Body of pancreas (tissue), 4 donors: Measurements from ENCODE around the gene MYO15B. TPM values are rescaled to one million over a fixed set of nuclear protein-coding genes. Genes with fewer than 3 reads are reported as not detected.

Experiments used
- ATAC-seq: fragments of 150-250 bp; one replicate; pipeline ENCODE4 v1.9.1; 2016
- DNase-seq, 4 donors: peaks; one replicate each; pipeline ENCODE4 v3.0.0-alpha.2; 2019
- H3K27ac ChIP-seq, 4 donors: fragments of 200-600 bp; sonication (generic); 1 replicate in 3 of 4; 2 replicates in 1 of 4; pipeline versions ENCODE4 v1.5.1 to v1.6.1; 2016 to 2019; ENCODE audit warnings: mild to moderate bottlenecking in 1 of 4, mixed read lengths in 1 of 4, moderate library complexity in 1 of 4
- H3K27me3 ChIP-seq, 2 donors: fragments of 200-600 bp; sonication (generic); one replicate each; pipeline ENCODE4 v1.6.0; 2016; ENCODE audit warnings: mild to moderate bottlenecking in 1 of 2
- H3K36me3 ChIP-seq, 2 donors: fragments of 200-600 bp; sonication (generic); replicated peaks in 1 of 2; 2 replicates each; pipeline ENCODE4 v1.5.1; 2016; ENCODE audit warnings: low read depth in 2 of 2; ENCODE audit not compliant: insufficient read depth in 1 of 2
- H3K4me1 ChIP-seq: fragments of 200-600 bp; sonication (generic); one replicate; pipeline ENCODE4 v1.6.0; 2016
- H3K4me3 ChIP-seq, 2 donors: fragments of 200-600 bp; sonication (generic); 1 replicate in 1 of 2; 2 replicates in 1 of 2; pipeline ENCODE4 v1.5.1; 2016 to 2019
- H3K9me3 ChIP-seq, 3 donors: fragments of 200-600 bp; sonication (generic); 1 replicate in 2 of 3; 2 replicates in 1 of 3; pipeline ENCODE4 v1.5.1; 2016
- POLR2A ChIP-seq, 3 donors: fragments of 450-650 bp; IDR thresholded peaks; one replicate each; pipeline ENCODE4 v1.6.1; 2016; ENCODE audit warnings: antibody characterized with exemption in 3 of 3, mild to moderate bottlenecking in 2 of 3
- WGBS, 2 donors: methylation state at CpG; one replicate each; pipeline ENCODE4 v1.1.5; 2017; 5-methylcytosine and 5-hydroxymethylcytosine counted together
- intact Hi-C: fragments of 100-400 bp; cut with DNase I; formaldehyde crosslinking; loops from one replicate; pipeline ENCODE4 v1.15.1; 2023
- total RNA-seq, 2 donors: library from RNA; depleted of rRNA; stranded (reverse); fragments of >200 nt; gene quantifications; one replicate each; pipeline ENCODE4 v1.1.0, GENCODE V29; 2016
- TF ChIP-seq, protein P1 (sequence below), 7 experiments: fragments of 450-650 bp in 4 of 7; fragments of 200-600 bp in 3 of 7; sonication (generic) in 3 of 7; IDR thresholded peaks; one replicate each; pipeline ENCODE4 v1.5.1; 2016 to 2019; ENCODE audit warnings: antibody characterized with exemption in 7 of 7

Gene MYO15B
- total RNA-seq, 2 donors from 2014 or later: 61.2 to 183 TPM

DNA sequence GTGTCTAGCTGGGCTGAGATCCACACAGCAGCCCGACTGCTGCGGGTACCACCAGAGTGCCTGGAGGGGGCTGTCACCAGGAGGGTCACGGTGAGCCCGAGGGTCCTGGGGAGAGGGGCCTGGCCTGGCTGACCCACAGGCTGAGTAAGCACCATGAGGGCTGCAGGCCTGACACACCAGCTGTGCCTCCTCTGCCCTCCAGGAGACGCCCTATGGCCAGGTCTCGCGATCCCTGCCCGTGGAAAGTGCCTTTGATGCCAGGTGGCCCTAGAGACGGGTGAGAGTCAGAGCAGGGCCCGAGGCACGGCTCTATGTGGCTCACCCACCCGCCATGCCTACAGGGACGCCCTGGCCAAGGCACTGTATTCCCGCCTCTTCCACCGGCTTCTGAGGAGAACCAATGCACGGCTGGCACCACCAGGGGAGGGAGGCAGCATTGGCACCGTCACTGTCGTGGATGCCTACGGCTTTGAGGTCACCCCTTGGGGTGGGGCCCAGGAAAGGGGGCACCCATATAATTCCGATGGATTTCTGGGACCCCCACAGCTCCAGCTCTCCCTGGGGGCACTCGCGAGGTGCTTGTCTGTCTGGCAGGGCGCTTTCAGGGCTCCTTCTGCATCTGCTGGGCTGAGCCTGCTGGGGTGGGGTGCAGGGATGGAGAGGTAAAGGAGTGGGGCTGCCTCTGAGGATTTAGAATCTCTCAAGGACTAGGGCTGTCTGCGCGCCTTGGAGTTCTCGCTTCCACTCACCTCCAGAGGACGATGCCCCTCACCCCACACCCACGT, 7.1 kb downstream of the MYO15B start:
- ATAC-seq (no peak), DNase-seq (no peak)
- Histone ChIP-seq H3K4me1 (peaks cover 5% of the 10 kb centered on the region), H3K9me3 (no peaks in the 10 kb centered on the region), H3K4me3 (no peak overlapping the region), H3K36me3 (no peaks in the 10 kb centered on the region), H3K27ac (no peak overlapping the region), H3K27me3 (no peaks in the 10 kb centered on the region)
- no peak for TF ChIP-seq POLR2A (IDR thresholded peaks at IDR 0.05)
- TF ChIP-seq, protein P1, sequence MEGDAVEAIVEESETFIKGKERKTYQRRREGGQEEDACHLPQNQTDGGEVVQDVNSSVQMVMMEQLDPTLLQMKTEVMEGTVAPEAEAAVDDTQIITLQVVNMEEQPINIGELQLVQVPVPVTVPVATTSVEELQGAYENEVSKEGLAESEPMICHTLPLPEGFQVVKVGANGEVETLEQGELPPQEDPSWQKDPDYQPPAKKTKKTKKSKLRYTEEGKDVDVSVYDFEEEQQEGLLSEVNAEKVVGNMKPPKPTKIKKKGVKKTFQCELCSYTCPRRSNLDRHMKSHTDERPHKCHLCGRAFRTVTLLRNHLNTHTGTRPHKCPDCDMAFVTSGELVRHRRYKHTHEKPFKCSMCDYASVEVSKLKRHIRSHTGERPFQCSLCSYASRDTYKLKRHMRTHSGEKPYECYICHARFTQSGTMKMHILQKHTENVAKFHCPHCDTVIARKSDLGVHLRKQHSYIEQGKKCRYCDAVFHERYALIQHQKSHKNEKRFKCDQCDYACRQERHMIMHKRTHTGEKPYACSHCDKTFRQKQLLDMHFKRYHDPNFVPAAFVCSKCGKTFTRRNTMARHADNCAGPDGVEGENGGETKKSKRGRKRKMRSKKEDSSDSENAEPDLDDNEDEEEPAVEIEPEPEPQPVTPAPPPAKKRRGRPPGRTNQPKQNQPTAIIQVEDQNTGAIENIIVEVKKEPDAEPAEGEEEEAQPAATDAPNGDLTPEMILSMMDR (IDR thresholded peaks at IDR 0.05): no peak
- intact Hi-C loops: loop anchor here (5.0 kb wide), 1 partner anchor 167 kb away; no protein-coding TSS in a partner anchor
- 66 to 72% methylated on average over 13 to 28 of the region's 28 CpGs for WGBS, 2 donors

DNA sequence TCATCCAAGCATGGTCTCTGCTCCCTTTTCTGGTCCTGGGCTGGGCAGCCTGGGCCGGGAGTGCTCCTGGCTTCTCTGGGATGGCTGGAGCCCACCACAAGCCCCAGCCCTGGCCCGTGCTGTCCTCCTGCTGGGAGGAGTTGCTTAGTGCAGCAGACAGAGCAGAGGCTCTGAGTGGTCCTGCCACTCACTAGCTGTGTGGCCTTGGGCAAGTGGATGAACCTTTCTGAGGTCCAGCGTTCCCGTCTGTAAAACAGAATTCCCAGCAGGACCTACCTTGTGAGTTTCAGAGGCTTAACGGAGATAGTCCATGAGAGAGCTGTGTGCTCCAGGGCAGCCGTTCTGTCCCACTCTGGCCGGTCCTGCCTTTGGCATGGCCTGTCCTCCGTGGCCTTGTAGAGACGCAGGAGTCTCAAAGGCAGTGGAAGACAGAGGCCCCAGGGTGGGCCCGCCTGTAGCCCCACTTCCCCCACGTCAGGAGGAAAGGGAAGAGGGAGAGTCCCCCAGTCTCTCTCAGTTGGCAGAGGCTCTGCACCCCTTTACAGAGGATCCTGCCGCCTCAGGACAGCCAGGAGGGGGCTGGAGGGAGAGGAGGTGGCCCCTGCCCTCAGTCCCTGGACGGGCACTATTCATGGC, 7.8 kb downstream of the MYO15B start:
- intact Hi-C loops: no loop called here
- Histone ChIP-seq H3K4me1 (no peaks in the 10 kb centered on the region), H3K9me3 (no peaks in the 10 kb centered on the region), H3K27me3 (no peaks in the 10 kb centered on the region), H3K4me3 (no peak overlapping the region), H3K27ac (no peak overlapping the region), H3K36me3 (no peaks in the 10 kb centered on the region)
- TF ChIP-seq, protein P1 (IDR thresholded peaks at IDR 0.05): no peak
- no peak for TF ChIP-seq POLR2A (IDR thresholded peaks at IDR 0.05)
- no peak for ATAC-seq
- WGBS, 2 donors: 70 to 74% methylated on average over 12 of the region's 13 CpGs
- no peak for DNase-seq

DNA sequence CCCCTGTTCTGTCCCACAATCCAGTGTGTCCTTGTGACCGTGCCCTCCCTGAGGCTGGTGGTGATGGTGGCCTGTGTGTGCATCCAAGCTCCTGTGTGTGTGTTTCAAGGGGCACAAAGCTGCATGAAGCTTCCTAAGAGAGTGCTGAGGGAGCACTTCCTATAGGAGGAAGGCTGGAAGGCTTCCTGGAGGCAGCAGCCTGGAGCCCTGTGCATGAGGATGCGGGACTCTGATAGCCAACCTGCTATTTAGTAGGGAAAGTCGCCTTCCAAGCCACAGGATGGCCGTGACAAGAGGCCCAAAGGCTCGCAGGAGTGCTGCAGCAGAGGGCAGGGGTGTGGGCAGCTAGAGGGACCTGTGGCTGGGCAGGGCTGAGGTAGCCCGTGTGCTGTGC, 8.3 kb downstream of the MYO15B start:
- Histone ChIP-seq H3K4me1 (peaks cover 2% of the 10 kb centered on the region), H3K4me3 (no peak overlapping the region), H3K9me3 (no peaks in the 10 kb centered on the region), H3K36me3 (no peaks in the 10 kb centered on the region), H3K27ac (no peak overlapping the region), H3K27me3 (no peaks in the 10 kb centered on the region)
- no peak for DNase-seq
- TF ChIP-seq POLR2A (IDR thresholded peaks at IDR 0.05): no peak
- TF ChIP-seq, protein P1 (IDR thresholded peaks at IDR 0.05): no peak
- intact Hi-C loops: no loop called here
- ATAC-seq: no peak
- 77 to 89% methylated on average over 3 to 6 of the region's 6 CpGs for WGBS, 2 donors

DNA sequence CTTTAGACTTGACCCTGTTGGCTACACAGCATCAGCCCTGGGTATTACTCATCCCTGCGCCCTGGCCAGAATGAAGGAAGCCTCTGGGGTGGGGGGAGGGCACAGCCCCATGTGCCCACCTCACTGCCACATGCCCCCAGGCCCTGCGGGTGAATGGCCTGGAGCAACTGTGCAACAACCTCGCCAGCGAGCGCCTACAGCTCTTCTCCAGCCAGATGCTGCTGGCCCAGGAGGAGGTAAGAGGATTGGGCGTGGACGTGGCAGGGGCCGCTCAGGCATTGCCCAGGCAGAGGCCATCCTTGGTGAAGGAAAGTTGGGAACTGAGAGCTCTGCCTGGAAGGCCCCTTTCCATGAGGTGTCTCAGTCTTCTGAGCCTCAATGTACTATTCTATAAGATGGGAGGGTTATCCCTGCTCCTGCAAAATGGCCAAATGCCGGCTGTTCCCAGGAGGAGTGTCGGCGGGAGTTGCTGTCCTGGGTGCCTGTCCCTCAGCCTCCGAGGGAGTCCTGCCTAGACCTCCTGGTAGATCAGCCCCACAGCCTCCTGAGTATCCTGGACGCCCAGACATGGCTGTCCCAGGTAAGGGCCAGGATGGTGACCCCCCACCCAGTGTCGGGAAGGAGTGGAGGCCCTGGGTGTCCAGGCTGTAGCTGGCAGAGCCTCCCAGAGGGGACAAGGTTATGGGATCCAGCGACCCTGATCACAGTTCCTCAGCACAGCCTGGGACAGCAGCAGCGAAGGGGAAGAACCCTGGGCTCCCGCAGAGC, 8.9 kb downstream of the MYO15B start:
- Histone ChIP-seq H3K36me3 (no peaks in the 10 kb centered on the region), H3K27ac (no peak overlapping the region), H3K4me3 (no peak overlapping the region), H3K9me3 (no peaks in the 10 kb centered on the region), H3K27me3 (no peaks in the 10 kb centered on the region), H3K4me1 (peaks cover 3% of the 10 kb centered on the region)
- WGBS, 2 donors: 84 to 94% methylated on average over 8 to 14 of the region's 17 CpGs
- ATAC-seq: no peak
- no peak for DNase-seq
- no peak for TF ChIP-seq POLR2A (IDR thresholded peaks at IDR 0.05)
- TF ChIP-seq, protein P1 (IDR thresholded peaks at IDR 0.05): no peak
- intact Hi-C loops: no loop called here
